Type B pancreatic cell (in vitro differentiated cells): ENCODE data around the gene CEP83. TPM values are rescaled to one million over a fixed set of nuclear protein-coding genes. Genes with fewer than 3 reads are reported as not detected.

Experiments
- DNase-seq: peaks from one replicate; pipeline ENCODE4 v3.0.0; 2021; ENCODE audit warnings: mixed read lengths; ENCODE audit not compliant: unreplicated experiment; ENCODE audit errors: extremely low spot score
- H3K27ac Mint-ChIP-seq: 2 replicates; pipeline ENCODE4 v1.8.0; 2021; ENCODE audit warnings: mild to moderate bottlenecking, mixed read lengths
- H3K27me3 Mint-ChIP-seq: 2 replicates; pipeline ENCODE4 v1.8.0; 2021; ENCODE audit warnings: mixed read lengths
- H3K36me3 Mint-ChIP-seq: 2 replicates; pipeline ENCODE4 v1.8.0; 2021; ENCODE audit warnings: mixed read lengths
- H3K4me1 Mint-ChIP-seq: one replicate; pipeline ENCODE4 v1.8.0; 2021; ENCODE audit warnings: mixed read lengths; ENCODE audit not compliant: unreplicated experiment
- H3K4me3 Mint-ChIP-seq: 2 replicates; pipeline ENCODE4 v1.8.0; 2021; ENCODE audit warnings: mild to moderate bottlenecking, mixed read lengths
- H3K9me3 Mint-ChIP-seq: 2 replicates; pipeline ENCODE4 v1.8.0; 2021; ENCODE audit warnings: mixed read lengths
- total RNA-seq: library from RNA; stranded (reverse); gene quantifications from 2 replicates; pipeline ENCODE4 v1.2.1, GENCODE V29; 2021; ENCODE audit warnings: low replicate concordance
- TF ChIP-seq, protein P1 (sequence below): fragments of 200-600 bp; sonication (generic); conservative IDR thresholded peaks from 2 replicates; pipeline ENCODE4 v1.5.0; 2021; ENCODE audit warnings: antibody characterized with exemption, mild to moderate bottlenecking

CEP83 gene
- total RNA-seq, 1 donor from 2014 or later: 22.1 TPM

DNA sequence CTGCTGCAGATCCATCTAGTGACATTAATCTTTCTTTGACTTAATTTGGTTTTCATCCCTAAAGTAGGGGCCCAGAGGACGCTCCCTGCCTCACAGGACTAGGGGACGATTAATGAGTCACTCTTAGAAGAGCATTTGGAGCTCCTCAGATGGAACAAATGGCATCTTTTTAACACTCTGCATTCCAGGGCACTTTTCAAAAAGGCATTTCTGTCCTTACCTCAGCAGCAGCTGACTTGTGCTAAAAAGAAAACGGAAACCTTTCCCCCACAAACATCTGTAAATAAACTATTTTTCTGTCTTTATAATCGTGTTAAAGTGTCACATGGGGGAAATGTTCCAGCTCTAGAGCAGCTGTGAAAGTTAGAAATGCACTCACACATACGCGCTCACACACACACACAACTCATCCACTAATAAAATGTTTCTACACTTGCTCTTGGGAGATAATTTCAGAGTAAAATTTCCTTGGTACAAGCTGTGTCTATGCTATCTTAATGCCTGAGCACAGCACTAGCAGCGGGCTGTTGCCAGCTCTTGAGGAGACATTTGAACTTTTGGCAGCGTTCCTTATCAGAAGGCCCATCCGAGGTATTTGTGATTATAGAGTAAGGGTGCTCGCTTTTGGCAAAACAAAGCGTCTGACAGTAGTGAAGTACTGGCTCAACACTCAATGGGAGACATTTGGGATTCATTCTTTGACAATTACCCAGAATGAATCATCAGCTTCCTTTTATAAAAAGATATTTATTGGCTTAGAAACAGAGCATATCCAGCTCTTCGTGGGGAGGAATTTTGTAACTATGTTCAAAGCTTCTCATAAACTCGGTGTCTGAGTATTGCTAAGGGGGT, 170.0 kb downstream of the CEP83 start:
- no peak for DNase-seq
- peaks cover 11% of the 10 kb centered on the region for H3K27me3 Mint-ChIP-seq
- TF ChIP-seq, protein P1, sequence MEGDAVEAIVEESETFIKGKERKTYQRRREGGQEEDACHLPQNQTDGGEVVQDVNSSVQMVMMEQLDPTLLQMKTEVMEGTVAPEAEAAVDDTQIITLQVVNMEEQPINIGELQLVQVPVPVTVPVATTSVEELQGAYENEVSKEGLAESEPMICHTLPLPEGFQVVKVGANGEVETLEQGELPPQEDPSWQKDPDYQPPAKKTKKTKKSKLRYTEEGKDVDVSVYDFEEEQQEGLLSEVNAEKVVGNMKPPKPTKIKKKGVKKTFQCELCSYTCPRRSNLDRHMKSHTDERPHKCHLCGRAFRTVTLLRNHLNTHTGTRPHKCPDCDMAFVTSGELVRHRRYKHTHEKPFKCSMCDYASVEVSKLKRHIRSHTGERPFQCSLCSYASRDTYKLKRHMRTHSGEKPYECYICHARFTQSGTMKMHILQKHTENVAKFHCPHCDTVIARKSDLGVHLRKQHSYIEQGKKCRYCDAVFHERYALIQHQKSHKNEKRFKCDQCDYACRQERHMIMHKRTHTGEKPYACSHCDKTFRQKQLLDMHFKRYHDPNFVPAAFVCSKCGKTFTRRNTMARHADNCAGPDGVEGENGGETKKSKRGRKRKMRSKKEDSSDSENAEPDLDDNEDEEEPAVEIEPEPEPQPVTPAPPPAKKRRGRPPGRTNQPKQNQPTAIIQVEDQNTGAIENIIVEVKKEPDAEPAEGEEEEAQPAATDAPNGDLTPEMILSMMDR: no peak
- H3K9me3 Mint-ChIP-seq: no peaks in the 10 kb centered on the region
- H3K27ac Mint-ChIP-seq: no peak overlapping the region
- peaks cover 3% of the 10 kb centered on the region for H3K36me3 Mint-ChIP-seq
- peaks cover 42% of the 10 kb centered on the region for H3K4me1 Mint-ChIP-seq
- H3K4me3 Mint-ChIP-seq: no peak overlapping the region

GRCh38 chr12:94287245-94287628, 172.4 kb downstream of the CEP83 start:
- peaks cover 26% of the 10 kb centered on the region for H3K27me3 Mint-ChIP-seq
- H3K4me3 Mint-ChIP-seq: peak overlapping the region; percentile 13
- DNase-seq: no peak
- H3K4me1 Mint-ChIP-seq: peaks cover 42% of the 10 kb centered on the region
- TF ChIP-seq, protein P1: no peak
- no peaks in the 10 kb centered on the region for H3K9me3 Mint-ChIP-seq
- H3K27ac Mint-ChIP-seq: no peak overlapping the region
- H3K36me3 Mint-ChIP-seq: peaks cover 3% of the 10 kb centered on the region

- Mint-ChIP-seq H3K36me3 (no peaks in the 10 kb centered on the region), H3K9me3 (no peaks in the 10 kb centered on the region), H3K4me1 (peaks cover 42% of the 10 kb centered on the region), H3K27me3 (peaks cover 31% of the 10 kb centered on the region), H3K27ac (no peak overlapping the region), H3K4me3 (no peak overlapping the region)
- TF ChIP-seq, protein P1: no peak
- DNase-seq: no peak
These were observed 173.0 kb downstream of the CEP83 start for GRCh38 chr12:94286583-94287244.

- peaks cover 32% of the 10 kb centered on the region for H3K27me3 Mint-ChIP-seq
- H3K27ac Mint-ChIP-seq: no peak overlapping the region
- DNase-seq: no peak
- H3K36me3 Mint-ChIP-seq: no peaks in the 10 kb centered on the region
- H3K4me3 Mint-ChIP-seq: no peak overlapping the region
- H3K4me1 Mint-ChIP-seq: peaks cover 39% of the 10 kb centered on the region
- H3K9me3 Mint-ChIP-seq: no peaks in the 10 kb centered on the region
- TF ChIP-seq, protein P1: no peak
These were observed 173.6 kb downstream of the CEP83 start for GRCh38 chr12:94285943-94286582.

GRCh38 chr12:94284859-94285258, 174.8 kb downstream of the CEP83 start:
- TF ChIP-seq, protein P1: no peak
- Mint-ChIP-seq H3K27me3 (peaks cover 32% of the 10 kb centered on the region), H3K4me3 (no peak overlapping the region), H3K9me3 (no peaks in the 10 kb centered on the region), H3K4me1 (peaks cover 34% of the 10 kb centered on the region), H3K36me3 (no peaks in the 10 kb centered on the region), H3K27ac (no peak overlapping the region)
- no peak for DNase-seq
